Loucy (cell line): ENCODE data around the gene SUN2.

ENCODE experiments used
- H2AFZ ChIP-seq: fragments of 200-600 bp; sonication (generic); 2 replicates; pipeline ENCODE4 v1.6.0; 2016; ENCODE audit warnings: antibody characterized with exemption, mild to moderate bottlenecking, low read length, moderate library complexity
- H3F3A ChIP-seq: fragments of 200-600 bp; 2 replicates; pipeline ENCODE4 v1.6.0; 2016; ENCODE audit warnings: antibody characterized with exemption, low read depth, mild to moderate bottlenecking
- H3K27me3 ChIP-seq: fragments of 200-600 bp; sonication (generic); 2 replicates; pipeline ENCODE4 v1.6.1; 2014; ENCODE audit warnings: low read length, mild to moderate bottlenecking; ENCODE audit not compliant: insufficient read depth, poor library complexity, severe bottlenecking
- H3K36me3 ChIP-seq: fragments of 200-600 bp; sonication (generic); 2 replicates; pipeline ENCODE4 v1.6.1; 2016; ENCODE audit warnings: low read length; ENCODE audit not compliant: insufficient read depth
- H3K4me1 ChIP-seq: fragments of 200-600 bp; sonication (generic); 2 replicates; pipeline ENCODE4 v1.5.1; 2014; ENCODE audit warnings: low read length, mild to moderate bottlenecking; ENCODE audit not compliant: insufficient read depth, poor library complexity, severe bottlenecking
- H3K4me2 ChIP-seq: fragments of 200-600 bp; sonication (generic); 2 replicates; pipeline ENCODE4 v1.6.0; 2014; ENCODE audit warnings: antibody characterized with exemption, low read length, low read depth, mild to moderate bottlenecking; ENCODE audit not compliant: poor library complexity, severe bottlenecking
- H3K4me3 ChIP-seq: fragments of 200-600 bp; sonication (generic); 2 replicates; pipeline ENCODE4 v1.5.1; 2014; ENCODE audit warnings: low read length, mild to moderate bottlenecking, mixed read lengths; ENCODE audit not compliant: poor library complexity, severe bottlenecking
- H3K79me2 ChIP-seq: fragments of 200-600 bp; sonication (generic); 2 replicates; pipeline ENCODE4 v1.6.1; 2014; ENCODE audit warnings: low read length; ENCODE audit not compliant: insufficient read depth
- H3K9ac ChIP-seq: fragments of 200-600 bp; sonication (generic); 2 replicates; pipeline ENCODE4 v1.6.0; 2014; ENCODE audit warnings: mild to moderate bottlenecking, low read depth, low read length, moderate library complexity; ENCODE audit not compliant: poor library complexity, severe bottlenecking
- H3K9me2 ChIP-seq: fragments of 200-600 bp; sonication (generic); replicated peaks from 2 replicates; pipeline ENCODE4 v1.6.1; 2016; ENCODE audit warnings: low read depth, low read length, mixed read lengths
- H3K9me3 ChIP-seq: fragments of 200-600 bp; sonication (generic); 2 replicates; pipeline ENCODE4 v1.6.1; 2014; ENCODE audit warnings: mild to moderate bottlenecking, antibody characterized with exemption, low read length, low read depth; ENCODE audit not compliant: insufficient read depth
- H4K20me1 ChIP-seq: fragments of 200-600 bp; sonication (generic); 2 replicates; pipeline ENCODE4 v1.6.0; 2014; ENCODE audit warnings: antibody characterized with exemption, low read length, mild to moderate bottlenecking; ENCODE audit not compliant: insufficient read depth, poor library complexity, severe bottlenecking
- EZH2phosphoT487 ChIP-seq: fragments of 200-600 bp; IDR thresholded peaks from 2 replicates; pipeline ENCODE4 v1.6.1; 2018; ENCODE audit warnings: antibody characterized with exemption, mild to moderate bottlenecking, moderate library complexity, borderline replicate concordance
- TF ChIP-seq, protein P1 (sequence below): fragments of 200-600 bp; sonication (generic); conservative IDR thresholded peaks from 2 replicates; pipeline ENCODE4 v1.5.1; 2014; ENCODE audit warnings: mild to moderate bottlenecking, antibody characterized with exemption, low read length

The SUN2 gene

GRCh38 chr22:38786631-38787030 lies 30.8 kb upstream of the SUN2 start:
- no peaks in the 10 kb centered on the region for H4K20me1 ChIP-seq
- no peaks in the 10 kb centered on the region for H3K9me3 ChIP-seq
- no peaks in the 10 kb centered on the region for H3K9me2 ChIP-seq
- H3K4me1 ChIP-seq, result peaks cover 5% of the 10 kb centered on the region
- no peak overlapping the region for H2AFZ ChIP-seq
- no peaks in the 10 kb centered on the region for H3F3A ChIP-seq
- H3K79me2 ChIP-seq, result no peaks in the 10 kb centered on the region
- TF ChIP-seq EZH2phosphoT487, result no peak
- TF ChIP-seq, protein P1, sequence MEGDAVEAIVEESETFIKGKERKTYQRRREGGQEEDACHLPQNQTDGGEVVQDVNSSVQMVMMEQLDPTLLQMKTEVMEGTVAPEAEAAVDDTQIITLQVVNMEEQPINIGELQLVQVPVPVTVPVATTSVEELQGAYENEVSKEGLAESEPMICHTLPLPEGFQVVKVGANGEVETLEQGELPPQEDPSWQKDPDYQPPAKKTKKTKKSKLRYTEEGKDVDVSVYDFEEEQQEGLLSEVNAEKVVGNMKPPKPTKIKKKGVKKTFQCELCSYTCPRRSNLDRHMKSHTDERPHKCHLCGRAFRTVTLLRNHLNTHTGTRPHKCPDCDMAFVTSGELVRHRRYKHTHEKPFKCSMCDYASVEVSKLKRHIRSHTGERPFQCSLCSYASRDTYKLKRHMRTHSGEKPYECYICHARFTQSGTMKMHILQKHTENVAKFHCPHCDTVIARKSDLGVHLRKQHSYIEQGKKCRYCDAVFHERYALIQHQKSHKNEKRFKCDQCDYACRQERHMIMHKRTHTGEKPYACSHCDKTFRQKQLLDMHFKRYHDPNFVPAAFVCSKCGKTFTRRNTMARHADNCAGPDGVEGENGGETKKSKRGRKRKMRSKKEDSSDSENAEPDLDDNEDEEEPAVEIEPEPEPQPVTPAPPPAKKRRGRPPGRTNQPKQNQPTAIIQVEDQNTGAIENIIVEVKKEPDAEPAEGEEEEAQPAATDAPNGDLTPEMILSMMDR, result no peak
- no peak overlapping the region for H3K4me2 ChIP-seq
- no peak overlapping the region for H3K4me3 ChIP-seq
- H3K36me3 ChIP-seq, result no peaks in the 10 kb centered on the region
- no peaks in the 10 kb centered on the region for H3K27me3 ChIP-seq
- no peak overlapping the region for H3K9ac ChIP-seq

DNA sequence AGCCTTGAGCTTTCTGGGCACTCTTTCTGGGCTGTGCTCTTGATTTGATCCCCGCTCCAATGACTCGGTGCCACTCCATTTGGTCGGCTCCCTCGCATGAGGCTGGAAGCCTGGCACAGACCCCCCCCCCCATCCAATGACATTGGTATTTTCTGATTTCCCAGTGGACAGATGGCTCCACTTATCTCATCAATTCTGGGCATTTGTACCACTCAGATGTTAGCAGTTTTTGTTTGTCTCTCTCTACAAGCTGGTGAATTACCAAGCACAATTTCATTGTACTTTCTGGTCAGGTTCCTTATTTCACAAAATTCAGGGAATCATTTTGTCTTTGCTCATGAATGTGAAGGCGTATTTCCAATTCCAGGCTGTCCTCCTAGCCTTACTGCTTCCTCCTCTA lies 29.1 kb upstream of the SUN2 start:
- H3K36me3 ChIP-seq, result no peaks in the 10 kb centered on the region
- no peak for TF ChIP-seq EZH2phosphoT487
- TF ChIP-seq, protein P1, result no peak
- H3F3A ChIP-seq, result no peaks in the 10 kb centered on the region
- H4K20me1 ChIP-seq, result no peaks in the 10 kb centered on the region
- H3K9me3 ChIP-seq, result no peaks in the 10 kb centered on the region
- H3K4me2 ChIP-seq, result no peak overlapping the region
- peaks cover 5% of the 10 kb centered on the region for H3K4me1 ChIP-seq
- no peak overlapping the region for H2AFZ ChIP-seq
- H3K9me2 ChIP-seq, result no peaks in the 10 kb centered on the region
- no peaks in the 10 kb centered on the region for H3K27me3 ChIP-seq
- H3K9ac ChIP-seq, result no peak overlapping the region
- no peak overlapping the region for H3K4me3 ChIP-seq
- H3K79me2 ChIP-seq, result no peaks in the 10 kb centered on the region

DNA sequence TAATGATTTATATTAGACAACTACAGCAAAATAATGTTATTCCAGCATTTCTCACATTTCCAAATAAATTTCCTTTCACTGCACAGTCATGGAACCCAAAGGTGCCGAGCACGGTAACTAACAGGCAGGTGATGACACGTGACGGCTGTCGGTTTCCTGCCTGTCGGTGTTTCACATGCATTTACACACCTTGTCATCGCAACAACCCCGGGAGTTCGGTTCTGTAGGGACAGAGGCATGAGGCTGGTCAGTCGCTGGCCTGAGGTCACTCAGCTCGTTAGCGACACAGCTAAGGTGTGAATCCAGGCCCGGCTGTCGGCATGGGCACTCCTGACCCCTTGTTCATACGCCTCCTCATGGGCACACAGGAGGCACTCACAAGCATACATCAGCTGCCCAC lies 28.2 kb upstream of the SUN2 start:
- Histone ChIP-seq H3K27me3 (no peaks in the 10 kb centered on the region), H3K4me2 (no peak overlapping the region), H3K4me1 (peaks cover 5% of the 10 kb centered on the region), H3K9me3 (no peaks in the 10 kb centered on the region), H2AFZ (no peak overlapping the region), H3K4me3 (no peak overlapping the region), H4K20me1 (no peaks in the 10 kb centered on the region), H3K79me2 (no peaks in the 10 kb centered on the region), H3K36me3 (no peaks in the 10 kb centered on the region), H3K9me2 (no peaks in the 10 kb centered on the region), H3F3A (no peaks in the 10 kb centered on the region), H3K9ac (no peak overlapping the region)
- TF ChIP-seq EZH2phosphoT487, result no peak
- TF ChIP-seq, protein P1, result no peak
